Caco-2 (cell line): Measurements from ENCODE around the gene EME1. TPM values are rescaled to one million over a fixed set of nuclear protein-coding genes. Genes with fewer than 3 reads are reported as not detected.

Source experiments
- BruUV-seq: library from RNA; stranded (reverse); fragments of 400-500 nt; replicated peaks from 2 replicates; lab custom pipeline; 2021; lab: Mats Ljungman, UMichigan
- CTCF ChIA-PET: fragments of 300-600 bp; sonication (Branson Sonifier 250); formaldehyde crosslinking; loops from one replicate; lab custom pipeline; 2022; ENCODE audit warnings: antibody characterized with exemption; lab: Charles Lee
- POLR2A ChIA-PET: fragments of 300-600 bp; sonication (Branson Sonifier 250); formaldehyde crosslinking; loops from one replicate; lab custom pipeline; 2022; ENCODE audit warnings: antibody characterized with exemption; lab: Charles Lee
- DNase-seq, 2 experiments: peaks; one replicate each; pipeline versions ENCODE4 v3.0.0 to v3.0.0-alpha.2; 2020 to 2022
- H3K27me3 ChIP-seq: replicated peaks from 2 replicates; pipeline ENCODE4 v1.6.0; 2011; ENCODE audit warnings: low read length; ENCODE audit not compliant: control insufficient read depth, insufficient read depth
- H3K36me3 ChIP-seq: 2 replicates; pipeline ENCODE4 v1.5.1; 2011; ENCODE audit warnings: low read length; ENCODE audit not compliant: control insufficient read depth, insufficient read depth
- H3K4me1 ChIP-seq: fragments of 250-450 bp; sonication (Bioruptor Pico); 2 replicates; pipeline ENCODE4 v1.5.1; 2020; ENCODE audit warnings: mild to moderate bottlenecking
- H3K4me3 ChIP-seq: 2 replicates; pipeline ENCODE4 v1.5.1; 2011; ENCODE audit warnings: low read depth, mild to moderate bottlenecking, control low read depth, low read length
- H3K9me3 ChIP-seq: fragments of 250-450 bp; sonication (Bioruptor Pico); 2 replicates; pipeline ENCODE4 v1.5.1; 2020; ENCODE audit warnings: mild to moderate bottlenecking, moderate library complexity
- H3K27ac Mint-ChIP-seq: one replicate; pipeline ENCODE4 v1.8.0; 2022; ENCODE audit warnings: mixed read lengths; ENCODE audit not compliant: unreplicated experiment
- H3K27me3 Mint-ChIP-seq: one replicate; pipeline ENCODE4 v1.8.0; 2022; ENCODE audit warnings: mixed read lengths; ENCODE audit not compliant: insufficient read depth, unreplicated experiment
- H3K36me3 Mint-ChIP-seq: one replicate; pipeline ENCODE4 v1.8.0; 2022; ENCODE audit warnings: mild to moderate bottlenecking, mixed read lengths; ENCODE audit not compliant: insufficient read depth, unreplicated experiment
- H3K4me1 Mint-ChIP-seq: one replicate; pipeline ENCODE4 v1.8.0; 2022; ENCODE audit warnings: low read depth, mixed read lengths; ENCODE audit not compliant: unreplicated experiment
- H3K4me3 Mint-ChIP-seq: one replicate; pipeline ENCODE4 v1.8.0; 2022; ENCODE audit warnings: mild to moderate bottlenecking, moderate library complexity, mixed read lengths; ENCODE audit not compliant: unreplicated experiment
- H3K9me3 Mint-ChIP-seq: one replicate; pipeline ENCODE4 v1.8.0; 2022; ENCODE audit warnings: mixed read lengths; ENCODE audit not compliant: unreplicated experiment
- CTCF ChIP-seq, 2 experiments: fragments of 200-600 bp in 1 of 2; IDR thresholded peaks; 1 replicate in 1 of 2; 2 replicates in 1 of 2; pipeline versions ENCODE4 v1.5.1 to v1.8.0; 2011 to 2022; ENCODE audit warnings: antibody characterized with exemption in 1 of 2, control low read depth in 1 of 2, inconsistent platforms in 1 of 2, low read depth in 1 of 2, low read length in 1 of 2, mild to moderate bottlenecking in 1 of 2, moderate library complexity in 1 of 2; ENCODE audit not compliant: insufficient read depth in 1 of 2, severe bottlenecking in 1 of 2, unreplicated experiment in 1 of 2
- intact Hi-C: fragments of 100-400 bp; cut with micrococcal nuclease; formaldehyde crosslinking; loops from one replicate; pipeline ENCODE4 v1.10.0; 2022; ENCODE audit not compliant: unreplicated experiment
- total RNA-seq: library from RNA; stranded (reverse); gene quantifications from 2 replicates; pipeline ENCODE4 v1.2.3, GENCODE V29; 2022

EME1 gene
- total RNA-seq, 1 experiment from 2014 or later: 48.5 TPM

- no TSS peak for BruUV-seq
- ChIA-PET CTCF (interaction anchor here (1.0 kb wide), 1 partner anchor 9 kb away, joined by 3 read pairs; no protein-coding TSS in a partner anchor), POLR2A (no interaction called here)
- Histone ChIP-seq H3K9me3 (no peaks in the 10 kb centered on the region), H3K27me3 (no peaks in the 10 kb centered on the region), H3K4me1 (no peaks in the 10 kb centered on the region), H3K36me3 (peaks cover 16% of the 10 kb centered on the region), H3K4me3 (no peak overlapping the region)
- Mint-ChIP-seq H3K27me3 (no peaks in the 10 kb centered on the region), H3K36me3 (peaks cover 39% of the 10 kb centered on the region), H3K4me1 (no peaks in the 10 kb centered on the region), H3K4me3 (no peak overlapping the region), H3K9me3 (no peaks in the 10 kb centered on the region), H3K27ac (no peak overlapping the region)
- intact Hi-C loops: no loop called here
- no peak for TF ChIP-seq CTCF (IDR thresholded peaks at IDR 0.05; ENCODE audit: insufficient read depth in 1 of 2, low read depth in 1 of 2, low read length in 1 of 2, severe bottlenecking in 1 of 2, unreplicated experiment in 1 of 2)
- DNase-seq: peak in 1 of 2 experiments; percentile 41
Measured at GRCh38 chr17:50353600-50354195, 19.3 kb upstream of the EME1 start.

- POLR2A ChIA-PET: no interaction called here
- TF ChIP-seq CTCF (IDR thresholded peaks at IDR 0.05; ENCODE audit: insufficient read depth in 1 of 2, low read depth in 1 of 2, low read length in 1 of 2, severe bottlenecking in 1 of 2, unreplicated experiment in 1 of 2): no peak
Measured at GRCh38 chr17:50354198-50354597, 18.8 kb upstream of the EME1 start.

GRCh38 chr17:50354776-50355175 lies 18.3 kb upstream of the EME1 start:
- Mint-ChIP-seq H3K36me3 (peaks cover 47% of the 10 kb centered on the region), H3K27ac (no peak overlapping the region), H3K4me3 (no peak overlapping the region), H3K27me3 (no peaks in the 10 kb centered on the region), H3K4me1 (no peaks in the 10 kb centered on the region), H3K9me3 (no peaks in the 10 kb centered on the region)
- H3K4me1 ChIP-seq: no peaks in the 10 kb centered on the region
- BruUV-seq: no TSS peak
- intact Hi-C loops: no loop called here
- no peak for TF ChIP-seq CTCF (IDR thresholded peaks at IDR 0.05; ENCODE audit: insufficient read depth in 1 of 2, low read depth in 1 of 2, low read length in 1 of 2, severe bottlenecking in 1 of 2, unreplicated experiment in 1 of 2)
- no peak overlapping the region for H3K4me3 ChIP-seq
- no peak for DNase-seq
- no peaks in the 10 kb centered on the region for H3K9me3 ChIP-seq
- ChIA-PET POLR2A (no interaction called here), CTCF (interaction anchor here (1.0 to 1.5 kb wide), 2 partner anchors 8 to 10 kb away, joined by 3 to 4 read pairs; no protein-coding TSS in a partner anchor)
- peaks cover 16% of the 10 kb centered on the region for H3K36me3 ChIP-seq
- no peaks in the 10 kb centered on the region for H3K27me3 ChIP-seq

More at GRCh38 chr17:50354198-50354597, 18.8 kb upstream of the EME1 start:
- no peaks in the 10 kb centered on the region for H3K27me3 Mint-ChIP-seq
- peaks cover 41% of the 10 kb centered on the region for H3K36me3 Mint-ChIP-seq
- BruUV-seq: no TSS peak
- Histone ChIP-seq H3K27me3 (no peaks in the 10 kb centered on the region), H3K4me3 (no peak overlapping the region), H3K9me3 (no peaks in the 10 kb centered on the region), H3K36me3 (peaks cover 15% of the 10 kb centered on the region), H3K4me1 (no peaks in the 10 kb centered on the region)
- no peak overlapping the region for H3K27ac Mint-ChIP-seq
- H3K4me1 Mint-ChIP-seq: no peaks in the 10 kb centered on the region
- no peaks in the 10 kb centered on the region for H3K9me3 Mint-ChIP-seq
- no peak overlapping the region for H3K4me3 Mint-ChIP-seq
- intact Hi-C loops: no loop called here
- CTCF ChIA-PET: interaction anchor here (1.0 kb wide), 1 partner anchor 8 kb away, joined by 3 read pairs; no protein-coding TSS in a partner anchor
- DNase-seq: peak in 1 of 2 experiments; percentile 40
